ENCODE measurements around the gene SON.

Gene SON

DNA sequence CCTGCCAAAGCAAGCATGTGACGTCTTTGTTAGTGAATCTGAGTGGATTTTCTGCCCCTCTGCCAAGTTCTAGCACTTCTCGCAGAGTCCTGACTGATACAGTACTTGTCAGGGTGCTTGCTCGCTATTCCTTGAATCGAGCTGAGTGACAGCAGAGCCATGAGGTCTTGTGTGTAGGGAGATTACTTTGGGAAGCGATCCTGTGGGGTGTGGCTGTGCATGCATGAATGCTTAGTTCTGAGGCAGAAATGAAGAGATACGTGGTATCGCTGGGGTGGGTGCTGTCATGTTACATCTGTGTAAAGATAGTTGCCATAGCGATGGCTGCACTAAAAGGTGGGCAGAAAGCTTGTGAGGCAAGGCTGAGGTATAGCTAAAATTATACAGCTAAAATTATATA, 32.0 kb upstream of the SON start:
- in situ Hi-C loops (cut with HindIII; ENCODE audit: low sequenced_read_pairs), result no loop called here
- no peak for DNase-seq (ENCODE audit: low read depth)

DNA sequence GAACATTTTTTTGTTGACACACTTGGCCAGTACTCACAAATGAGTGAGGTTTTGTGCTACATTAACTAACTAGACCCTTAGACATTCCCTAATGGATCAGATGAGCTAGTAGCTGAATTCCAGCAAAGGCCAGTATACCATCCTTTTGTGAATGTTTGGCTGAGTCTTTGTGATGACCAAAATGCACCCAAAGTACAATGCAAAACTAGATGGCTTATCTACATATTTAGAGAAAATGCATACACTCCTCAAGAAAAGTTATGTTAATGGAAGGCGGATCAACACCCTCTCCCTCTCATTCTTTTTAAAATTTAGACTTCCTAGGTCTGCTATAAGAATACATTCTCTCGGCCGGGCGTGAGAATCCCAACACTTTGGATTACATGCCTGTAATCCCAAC, 31.2 kb upstream of the SON start:
- in situ Hi-C loops (cut with HindIII; ENCODE audit: low sequenced_read_pairs), result no loop called here
- DNase-seq (ENCODE audit: low read depth), result no peak

More for the DNA sequence above, 32.0 kb upstream of the SON start:
- H3K4me3 ChIP-seq (ENCODE audit: low read depth, low read length), result no peak overlapping the region
- TF ChIP-seq, protein P1, sequence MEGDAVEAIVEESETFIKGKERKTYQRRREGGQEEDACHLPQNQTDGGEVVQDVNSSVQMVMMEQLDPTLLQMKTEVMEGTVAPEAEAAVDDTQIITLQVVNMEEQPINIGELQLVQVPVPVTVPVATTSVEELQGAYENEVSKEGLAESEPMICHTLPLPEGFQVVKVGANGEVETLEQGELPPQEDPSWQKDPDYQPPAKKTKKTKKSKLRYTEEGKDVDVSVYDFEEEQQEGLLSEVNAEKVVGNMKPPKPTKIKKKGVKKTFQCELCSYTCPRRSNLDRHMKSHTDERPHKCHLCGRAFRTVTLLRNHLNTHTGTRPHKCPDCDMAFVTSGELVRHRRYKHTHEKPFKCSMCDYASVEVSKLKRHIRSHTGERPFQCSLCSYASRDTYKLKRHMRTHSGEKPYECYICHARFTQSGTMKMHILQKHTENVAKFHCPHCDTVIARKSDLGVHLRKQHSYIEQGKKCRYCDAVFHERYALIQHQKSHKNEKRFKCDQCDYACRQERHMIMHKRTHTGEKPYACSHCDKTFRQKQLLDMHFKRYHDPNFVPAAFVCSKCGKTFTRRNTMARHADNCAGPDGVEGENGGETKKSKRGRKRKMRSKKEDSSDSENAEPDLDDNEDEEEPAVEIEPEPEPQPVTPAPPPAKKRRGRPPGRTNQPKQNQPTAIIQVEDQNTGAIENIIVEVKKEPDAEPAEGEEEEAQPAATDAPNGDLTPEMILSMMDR (IDR thresholded peaks at IDR 0.05; ENCODE audit: low read depth, low read length, missing control alignments), result no peak

DNA sequence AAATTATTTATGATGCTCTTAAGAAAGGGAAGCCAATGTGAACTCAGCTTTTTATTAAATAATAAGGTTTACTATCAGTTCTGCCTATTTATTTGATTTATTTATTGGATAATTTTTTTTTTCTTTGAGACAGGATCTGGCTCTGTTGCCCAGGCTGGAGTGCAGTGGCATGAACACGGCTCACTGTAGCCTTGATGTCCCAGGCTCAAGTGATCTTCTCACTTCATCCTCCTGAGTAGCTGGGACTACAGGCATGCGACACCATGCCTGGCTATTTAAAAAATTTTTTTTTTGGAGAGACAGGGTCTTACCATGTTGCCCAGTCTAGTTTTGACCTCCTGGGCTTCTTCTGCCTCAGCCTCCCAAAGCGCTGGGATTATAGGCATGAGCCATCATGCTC, 30.4 kb upstream of the SON start:
- no peak overlapping the region for H3K4me3 ChIP-seq (ENCODE audit: low read depth, low read length)
- no peak for DNase-seq (ENCODE audit: low read depth)
- in situ Hi-C loops (cut with HindIII; ENCODE audit: low sequenced_read_pairs), result no loop called here
- TF ChIP-seq, protein P1 (IDR thresholded peaks at IDR 0.05; ENCODE audit: low read depth, low read length, missing control alignments), result no peak

More for the DNA sequence above, 31.2 kb upstream of the SON start:
- TF ChIP-seq, protein P1 (IDR thresholded peaks at IDR 0.05; ENCODE audit: low read depth, low read length, missing control alignments), result no peak
- no peak overlapping the region for H3K4me3 ChIP-seq (ENCODE audit: low read depth, low read length)

- in situ Hi-C loops (cut with HindIII; ENCODE audit: low sequenced_read_pairs), result no loop called here
- no peak for DNase-seq (ENCODE audit: low read depth)
- TF ChIP-seq, protein P1 (IDR thresholded peaks at IDR 0.05; ENCODE audit: low read depth, low read length, missing control alignments), result no peak
- no peak overlapping the region for H3K4me3 ChIP-seq (ENCODE audit: low read depth, low read length)
Measured at GRCh38 chr21:33514229-33514628, 28.6 kb upstream of the SON start.

- no peak overlapping the region for H3K4me3 ChIP-seq (ENCODE audit: low read depth, low read length)
- no peak for DNase-seq (ENCODE audit: low read depth)
- TF ChIP-seq, protein P1 (IDR thresholded peaks at IDR 0.05; ENCODE audit: low read depth, low read length, missing control alignments), result no peak
- in situ Hi-C loops (cut with HindIII; ENCODE audit: low sequenced_read_pairs), result no loop called here
Measured at GRCh38 chr21:33518899-33519298, 23.9 kb upstream of the SON start.

DNA sequence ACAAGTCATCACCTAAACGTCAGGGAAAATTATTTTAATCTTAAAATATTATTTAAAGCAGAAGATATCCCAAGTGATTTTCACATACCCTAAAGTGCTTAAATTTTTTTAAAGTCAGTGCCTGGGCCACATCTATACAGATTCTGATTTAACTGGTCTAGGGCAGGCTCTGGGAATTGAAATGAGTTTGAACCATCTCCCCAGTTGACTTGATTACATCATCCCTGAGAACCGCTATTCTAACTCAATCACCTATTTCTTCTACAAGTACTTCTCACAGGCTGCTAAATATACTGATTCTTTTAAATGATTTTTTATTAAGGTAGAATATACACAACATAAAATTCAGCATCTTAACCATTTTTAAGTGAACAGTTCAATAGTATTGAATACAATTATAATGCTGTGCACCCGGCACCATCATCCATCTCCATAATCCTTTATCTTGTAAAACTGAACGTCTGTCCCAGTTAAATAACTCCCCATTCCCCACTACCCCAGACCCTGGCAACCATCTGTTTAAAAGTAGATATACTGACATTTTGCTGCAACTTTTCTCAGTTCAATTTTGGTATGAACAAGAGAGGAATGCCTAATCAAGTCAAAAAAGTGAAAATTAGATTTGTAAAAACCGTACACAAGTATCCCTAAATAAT, 20.4 kb upstream of the SON start:
- in situ Hi-C loops (cut with HindIII; ENCODE audit: low sequenced_read_pairs), result no loop called here
- no peak for DNase-seq (ENCODE audit: low read depth)
- H3K4me3 ChIP-seq (ENCODE audit: low read depth, low read length), result no peak overlapping the region
- TF ChIP-seq, protein P1 (IDR thresholded peaks at IDR 0.05; ENCODE audit: low read depth, low read length, missing control alignments), result no peak
